Smooth muscle cell (in vitro differentiated cells): ENCODE measurements around the gene SFSWAP. TPM values are rescaled to one million over a fixed set of nuclear protein-coding genes. Genes with fewer than 3 reads are reported as not detected.

Source experiments
- DNase-seq: peaks from one replicate; lab custom pipeline; 2025; ENCODE audit not compliant: unreplicated experiment; lab: John Stamatoyannopoulos, UW
- H2AFZ ChIP-seq: fragments of 200-600 bp; sonication (generic); 2 replicates; pipeline ENCODE4 v1.6.0; 2016; ENCODE audit warnings: antibody characterized with exemption, low read depth, mild to moderate bottlenecking
- H3F3A ChIP-seq: fragments of 200-600 bp; sonication (generic); 2 replicates; pipeline ENCODE4 v1.6.0; 2017; ENCODE audit warnings: antibody characterized with exemption, low read depth
- H3K27ac ChIP-seq: fragments of 200-600 bp; sonication (generic); 2 replicates; pipeline ENCODE4 v1.5.1; 2016; ENCODE audit warnings: low read depth, mild to moderate bottlenecking
- H3K27me3 ChIP-seq: fragments of 200-600 bp; sonication (generic); 2 replicates; pipeline ENCODE4 v1.6.1; 2016; ENCODE audit warnings: low read depth, mild to moderate bottlenecking
- H3K36me3 ChIP-seq: fragments of 200-600 bp; sonication (generic); 2 replicates; pipeline ENCODE4 v1.5.1; 2016; ENCODE audit warnings: low read depth
- H3K4me1 ChIP-seq: fragments of 200-600 bp; sonication (generic); 2 replicates; pipeline ENCODE4 v1.5.1; 2016; ENCODE audit warnings: low read depth
- H3K4me2 ChIP-seq: fragments of 200-600 bp; sonication (generic); 2 replicates; pipeline ENCODE4 v1.6.0; 2016; ENCODE audit warnings: mild to moderate bottlenecking
- H3K4me3 ChIP-seq: fragments of 200-600 bp; sonication (generic); 2 replicates; pipeline ENCODE4 v1.5.1; 2016; ENCODE audit warnings: mild to moderate bottlenecking
- H3K79me2 ChIP-seq: fragments of 200-600 bp; sonication (generic); 2 replicates; pipeline ENCODE4 v1.6.0; 2016; ENCODE audit warnings: low read depth, mild to moderate bottlenecking
- H3K9ac ChIP-seq: fragments of 200-600 bp; sonication (generic); 2 replicates; pipeline ENCODE4 v1.6.0; 2016; ENCODE audit warnings: low read depth
- H3K9me3 ChIP-seq: fragments of 200-600 bp; sonication (generic); replicated peaks from 2 replicates; pipeline ENCODE4 v1.5.1; 2016; ENCODE audit warnings: low read depth
- H4K20me1 ChIP-seq: fragments of 200-600 bp; sonication (generic); 2 replicates; pipeline ENCODE4 v1.6.0; 2016; ENCODE audit warnings: low read depth
- WGBS: methylation state at CpG from one replicate; pipeline ENCODE4 v1.1.7; 2016; ENCODE audit warnings: low lambda C conversion rate; 5-methylcytosine and 5-hydroxymethylcytosine counted together
- polyA plus RNA-seq: library from polyadenylated mRNA; unstranded; fragments of >200 nt; fragmentation: Nextera tagmentation; extraction: Ambion mirVana; gene quantifications from 2 replicates; pipeline ENCODE4 v1.2.1, GENCODE V29; 2016
- total RNA-seq: library from RNA; depleted of rRNA; stranded (reverse); fragments of >200 nt; gene quantifications from 2 replicates; pipeline ENCODE4 v1.2.3, GENCODE V29; 2014
- TF ChIP-seq, protein P1 (sequence below): fragments of 200-600 bp; sonication (generic); IDR thresholded peaks from 2 replicates; pipeline ENCODE4 v1.5.1; 2017; ENCODE audit warnings: borderline replicate concordance, mild to moderate bottlenecking, antibody characterized with exemption; ENCODE audit not compliant: insufficient read depth, poor library complexity, severe bottlenecking

Gene SFSWAP
- total and polyA plus RNA-seq, 2 experiments from 2014 or later: 24.1 to 32.3 TPM

DNA sequence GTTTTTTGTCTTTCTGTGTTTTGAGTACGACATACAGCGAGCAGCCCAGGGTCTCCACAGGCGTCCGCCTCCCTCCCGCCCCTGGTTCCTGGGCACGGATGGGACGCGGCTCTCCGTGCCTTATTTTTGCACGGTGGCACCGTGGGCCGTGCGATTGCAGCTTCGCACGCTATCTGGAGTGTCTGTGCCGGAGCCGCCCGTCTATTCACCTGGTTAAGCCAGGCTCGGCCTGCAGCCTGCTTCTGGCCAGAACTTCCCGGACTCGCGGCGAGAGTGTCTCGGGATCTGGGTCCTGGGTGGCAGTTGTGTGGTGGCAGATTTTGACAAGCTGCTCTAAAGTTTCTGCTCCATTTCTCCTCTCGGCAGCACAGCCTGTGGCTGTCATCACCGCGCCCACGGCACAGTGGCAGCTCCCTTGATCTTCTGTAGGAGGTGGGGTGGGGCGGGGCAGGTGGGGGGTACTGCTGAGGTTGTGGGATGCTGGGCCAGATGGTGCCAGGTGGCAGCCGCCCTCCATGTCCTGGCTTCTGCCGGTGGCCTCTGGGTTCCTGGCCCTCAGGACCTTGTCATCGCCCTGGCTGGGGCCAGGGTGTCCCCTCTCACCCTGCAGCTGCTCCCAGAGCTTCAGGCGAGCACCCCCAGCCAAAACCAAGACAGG lies 120.2 kb downstream of the SFSWAP start:
- Histone ChIP-seq H3F3A (no peaks in the 10 kb centered on the region), H4K20me1 (no peaks in the 10 kb centered on the region), H3K4me3 (peak overlapping the region; percentile 63), H3K36me3 (no peaks in the 10 kb centered on the region), H3K9ac (no peak overlapping the region), H3K79me2 (no peaks in the 10 kb centered on the region), H3K4me2 (peak overlapping the region; percentile 99), H3K27me3 (peaks cover 50% of the 10 kb centered on the region), H3K9me3 (no peaks in the 10 kb centered on the region), H3K4me1 (peaks cover 11% of the 10 kb centered on the region), H3K27ac (no peak overlapping the region), H2AFZ (peak overlapping the region; percentile 90)
- no peak for DNase-seq
- 26% methylated on average over 31 of the region's 33 CpGs for WGBS
- TF ChIP-seq, protein P1, sequence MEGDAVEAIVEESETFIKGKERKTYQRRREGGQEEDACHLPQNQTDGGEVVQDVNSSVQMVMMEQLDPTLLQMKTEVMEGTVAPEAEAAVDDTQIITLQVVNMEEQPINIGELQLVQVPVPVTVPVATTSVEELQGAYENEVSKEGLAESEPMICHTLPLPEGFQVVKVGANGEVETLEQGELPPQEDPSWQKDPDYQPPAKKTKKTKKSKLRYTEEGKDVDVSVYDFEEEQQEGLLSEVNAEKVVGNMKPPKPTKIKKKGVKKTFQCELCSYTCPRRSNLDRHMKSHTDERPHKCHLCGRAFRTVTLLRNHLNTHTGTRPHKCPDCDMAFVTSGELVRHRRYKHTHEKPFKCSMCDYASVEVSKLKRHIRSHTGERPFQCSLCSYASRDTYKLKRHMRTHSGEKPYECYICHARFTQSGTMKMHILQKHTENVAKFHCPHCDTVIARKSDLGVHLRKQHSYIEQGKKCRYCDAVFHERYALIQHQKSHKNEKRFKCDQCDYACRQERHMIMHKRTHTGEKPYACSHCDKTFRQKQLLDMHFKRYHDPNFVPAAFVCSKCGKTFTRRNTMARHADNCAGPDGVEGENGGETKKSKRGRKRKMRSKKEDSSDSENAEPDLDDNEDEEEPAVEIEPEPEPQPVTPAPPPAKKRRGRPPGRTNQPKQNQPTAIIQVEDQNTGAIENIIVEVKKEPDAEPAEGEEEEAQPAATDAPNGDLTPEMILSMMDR: no peak

DNA sequence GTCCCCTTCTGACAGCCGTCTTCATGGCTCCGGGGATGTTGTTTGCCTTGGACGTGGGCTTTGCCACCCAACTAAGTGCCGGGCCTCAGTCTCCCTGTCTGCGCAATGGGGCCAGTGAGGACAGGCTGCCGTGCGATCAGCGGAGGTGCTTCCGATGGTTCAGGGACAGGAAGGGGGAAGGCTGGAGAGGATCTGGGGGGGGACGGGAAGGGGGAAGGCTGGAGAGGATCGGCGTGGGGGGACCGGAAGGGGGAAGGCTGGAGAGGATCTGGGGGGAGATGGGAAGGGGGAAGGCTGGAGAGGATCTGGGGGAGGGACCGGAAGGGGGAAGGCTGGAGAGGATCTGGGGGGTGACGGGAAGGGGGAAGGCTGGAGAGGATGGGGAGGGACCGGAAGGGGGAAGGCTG lies 120.7 kb downstream of the SFSWAP start:
- Histone ChIP-seq H3K4me1 (peaks cover 11% of the 10 kb centered on the region), H2AFZ (no peak overlapping the region), H3K4me2 (no peak overlapping the region), H4K20me1 (no peaks in the 10 kb centered on the region), H3K79me2 (no peaks in the 10 kb centered on the region), H3F3A (no peaks in the 10 kb centered on the region), H3K36me3 (no peaks in the 10 kb centered on the region), H3K9ac (no peak overlapping the region), H3K9me3 (no peaks in the 10 kb centered on the region), H3K27me3 (peaks cover 50% of the 10 kb centered on the region), H3K27ac (no peak overlapping the region), H3K4me3 (no peak overlapping the region)
- TF ChIP-seq, protein P1: no peak
- no peak for DNase-seq
- 91% methylated on average over 9 of the region's 16 CpGs for WGBS

DNA sequence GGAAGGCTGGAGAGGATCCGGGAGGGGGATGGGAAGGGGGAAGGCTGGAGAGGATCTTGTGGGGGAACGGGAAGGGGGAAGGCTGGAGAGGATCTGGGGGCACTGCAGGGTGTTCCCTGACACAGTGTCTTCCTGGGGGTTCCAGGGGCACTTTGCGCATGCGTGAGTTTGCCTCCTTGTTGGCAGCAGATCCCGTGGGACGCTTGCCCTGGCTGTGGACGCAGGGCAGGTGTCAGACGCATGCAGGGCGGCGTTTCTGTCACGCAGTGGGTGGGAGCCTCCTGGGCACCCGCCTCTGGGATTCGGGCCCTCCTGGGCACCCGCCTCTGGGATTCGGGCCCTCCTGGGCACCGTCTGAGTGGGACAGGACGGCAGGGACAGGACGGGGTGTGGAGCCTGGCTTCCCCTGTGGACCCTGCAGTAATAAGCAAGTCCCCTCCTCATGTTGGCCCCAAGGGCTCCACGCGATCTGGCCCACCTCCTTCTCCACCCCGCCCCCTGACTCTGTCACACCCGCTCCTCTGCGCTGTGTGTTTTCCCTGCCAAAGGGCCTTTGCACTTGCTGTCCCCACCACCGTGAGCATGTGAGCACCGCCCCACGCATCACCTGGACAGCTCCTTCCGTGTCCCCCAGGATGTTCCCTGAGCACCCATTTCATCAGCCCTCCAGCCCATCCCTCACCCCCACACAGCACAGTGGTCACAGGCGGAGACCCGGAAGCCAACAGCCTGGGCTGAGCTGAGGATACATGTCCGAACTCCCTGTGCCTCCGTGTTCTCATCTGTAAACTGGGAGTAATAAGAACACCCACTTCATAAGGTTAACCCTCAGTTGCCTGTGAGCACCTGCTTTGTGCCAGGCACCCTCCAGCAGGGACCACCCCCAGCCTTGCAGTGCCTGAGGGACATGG lies 121.7 kb downstream of the SFSWAP start:
- Histone ChIP-seq H3F3A (no peaks in the 10 kb centered on the region), H4K20me1 (no peaks in the 10 kb centered on the region), H3K36me3 (no peaks in the 10 kb centered on the region), H3K9me3 (no peaks in the 10 kb centered on the region), H3K27ac (no peak overlapping the region), H3K4me1 (peaks cover 11% of the 10 kb centered on the region), H2AFZ (no peak overlapping the region), H3K9ac (no peak overlapping the region), H3K4me2 (no peak overlapping the region), H3K79me2 (no peaks in the 10 kb centered on the region), H3K27me3 (peaks cover 44% of the 10 kb centered on the region), H3K4me3 (no peak overlapping the region)
- TF ChIP-seq, protein P1: no peak
- no peak for DNase-seq
- 84% methylated on average over 22 of the region's 31 CpGs for WGBS
